ENCODE measurements around the gene PAM. TPM values are rescaled to one million over a fixed set of nuclear protein-coding genes. Genes with fewer than 3 reads are reported as not detected.
A peak's percentile ranks its signal among the peaks of the same experiment; 100 is the strongest.

The PAM gene
- total RNA-seq, 1 experiment from 2014 or later, result 60.3 TPM

DNA sequence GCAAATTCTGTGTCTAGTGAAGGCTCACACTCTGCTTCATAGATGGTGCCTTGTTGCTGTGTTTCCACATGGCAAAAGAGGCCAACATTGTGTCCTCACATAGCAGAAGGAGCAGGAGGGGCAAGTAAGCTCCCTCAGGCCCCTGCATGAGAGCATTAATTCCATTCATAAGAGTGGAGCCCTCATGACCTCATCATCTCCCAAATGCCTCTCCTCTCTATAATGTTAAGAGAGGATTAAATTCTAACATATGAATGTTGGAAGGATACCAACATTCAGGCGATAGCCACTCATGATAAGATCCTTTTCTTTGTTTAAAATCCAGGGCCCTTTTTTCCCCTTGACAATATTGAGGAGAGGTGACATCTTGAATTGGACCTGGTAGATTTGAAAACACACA, 35.2 kb upstream of the PAM start:
- DNase-seq (ENCODE audit: unreplicated experiment), result no peak
- Mint-ChIP-seq H3K9me3 (ENCODE audit: unreplicated experiment) (peaks cover 9% of the 10 kb centered on the region), H3K36me3 (ENCODE audit: insufficient read depth, unreplicated experiment) (no peaks in the 10 kb centered on the region), H3K27me3 (ENCODE audit: insufficient read depth, unreplicated experiment) (no peaks in the 10 kb centered on the region), H3K4me1 (ENCODE audit: insufficient read depth, unreplicated experiment) (peaks cover 35% of the 10 kb centered on the region), H3K27ac (ENCODE audit: low read depth, unreplicated experiment) (no peak overlapping the region), H3K4me3 (ENCODE audit: unreplicated experiment) (no peak overlapping the region)
- ChIA-PET CTCF (no interaction called here), POLR2A (no interaction called here)
- BruUV-seq (replicated peaks), result no TSS peak
- TF ChIP-seq, protein P1, sequence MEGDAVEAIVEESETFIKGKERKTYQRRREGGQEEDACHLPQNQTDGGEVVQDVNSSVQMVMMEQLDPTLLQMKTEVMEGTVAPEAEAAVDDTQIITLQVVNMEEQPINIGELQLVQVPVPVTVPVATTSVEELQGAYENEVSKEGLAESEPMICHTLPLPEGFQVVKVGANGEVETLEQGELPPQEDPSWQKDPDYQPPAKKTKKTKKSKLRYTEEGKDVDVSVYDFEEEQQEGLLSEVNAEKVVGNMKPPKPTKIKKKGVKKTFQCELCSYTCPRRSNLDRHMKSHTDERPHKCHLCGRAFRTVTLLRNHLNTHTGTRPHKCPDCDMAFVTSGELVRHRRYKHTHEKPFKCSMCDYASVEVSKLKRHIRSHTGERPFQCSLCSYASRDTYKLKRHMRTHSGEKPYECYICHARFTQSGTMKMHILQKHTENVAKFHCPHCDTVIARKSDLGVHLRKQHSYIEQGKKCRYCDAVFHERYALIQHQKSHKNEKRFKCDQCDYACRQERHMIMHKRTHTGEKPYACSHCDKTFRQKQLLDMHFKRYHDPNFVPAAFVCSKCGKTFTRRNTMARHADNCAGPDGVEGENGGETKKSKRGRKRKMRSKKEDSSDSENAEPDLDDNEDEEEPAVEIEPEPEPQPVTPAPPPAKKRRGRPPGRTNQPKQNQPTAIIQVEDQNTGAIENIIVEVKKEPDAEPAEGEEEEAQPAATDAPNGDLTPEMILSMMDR (IDR thresholded peaks at IDR 0.05; ENCODE audit: unreplicated experiment), result no peak
- intact Hi-C loops (cut with micrococcal nuclease), result no loop called here

- TF ChIP-seq, protein P1 (IDR thresholded peaks at IDR 0.05; ENCODE audit: unreplicated experiment), result no peak
- ChIA-PET CTCF (interaction anchor here (1.1 kb wide), 1 partner anchor 59 kb away, joined by 3 read pairs; no protein-coding TSS in a partner anchor), POLR2A (no interaction called here)
- H3K9me3 Mint-ChIP-seq (ENCODE audit: unreplicated experiment), result peaks cover 9% of the 10 kb centered on the region
- DNase-seq (ENCODE audit: unreplicated experiment), result no peak
- H3K27me3 Mint-ChIP-seq (ENCODE audit: insufficient read depth, unreplicated experiment), result no peaks in the 10 kb centered on the region
- H3K4me1 Mint-ChIP-seq (ENCODE audit: insufficient read depth, unreplicated experiment), result peaks cover 25% of the 10 kb centered on the region
- BruUV-seq (replicated peaks), result no TSS peak
- no peaks in the 10 kb centered on the region for H3K36me3 Mint-ChIP-seq (ENCODE audit: insufficient read depth, unreplicated experiment)
- H3K27ac Mint-ChIP-seq (ENCODE audit: low read depth, unreplicated experiment), result no peak overlapping the region
- intact Hi-C loops (cut with micrococcal nuclease), result no loop called here
- H3K4me3 Mint-ChIP-seq (ENCODE audit: unreplicated experiment), result no peak overlapping the region
These were observed 34.1 kb upstream of the PAM start for GRCh38 chr5:102720969-102721368.

GRCh38 chr5:102722931-102723330, 32.2 kb upstream of the PAM start:
- H3K27ac Mint-ChIP-seq (ENCODE audit: low read depth, unreplicated experiment), result peak overlapping the region; percentile 0
- BruUV-seq (replicated peaks), result no TSS peak
- no peaks in the 10 kb centered on the region for H3K36me3 Mint-ChIP-seq (ENCODE audit: insufficient read depth, unreplicated experiment)
- TF ChIP-seq, protein P1 (IDR thresholded peaks at IDR 0.05; ENCODE audit: unreplicated experiment), result no peak
- peaks cover 9% of the 10 kb centered on the region for H3K9me3 Mint-ChIP-seq (ENCODE audit: unreplicated experiment)
- no peak overlapping the region for H3K4me3 Mint-ChIP-seq (ENCODE audit: unreplicated experiment)
- DNase-seq (ENCODE audit: unreplicated experiment), result peak; percentile 17
- ChIA-PET CTCF (interaction anchor here (1.4 kb wide), 1 partner anchor 42 kb away, joined by 4 read pairs; no protein-coding TSS in a partner anchor), POLR2A (no interaction called here)
- no peaks in the 10 kb centered on the region for H3K27me3 Mint-ChIP-seq (ENCODE audit: insufficient read depth, unreplicated experiment)
- H3K4me1 Mint-ChIP-seq (ENCODE audit: insufficient read depth, unreplicated experiment), result peaks cover 25% of the 10 kb centered on the region
- intact Hi-C loops (cut with micrococcal nuclease), result no loop called here

DNA sequence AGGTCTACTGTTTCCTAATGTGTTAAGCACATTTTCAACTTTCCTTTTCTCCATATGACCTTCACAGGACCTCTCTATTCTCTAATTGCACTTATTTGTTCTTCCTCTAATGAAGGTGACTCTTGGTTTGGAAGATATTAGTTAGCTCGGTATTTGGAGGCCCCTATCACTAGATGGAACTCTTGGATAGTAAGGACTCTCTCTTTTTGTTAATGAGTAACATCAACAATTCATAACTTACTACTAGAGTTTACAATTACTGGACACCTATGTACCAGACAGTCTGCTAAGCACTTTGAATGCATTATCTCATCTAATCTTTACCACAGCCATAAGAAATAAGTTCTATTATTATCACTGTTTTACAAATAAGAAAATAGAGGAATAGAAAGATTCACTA, 23.4 kb upstream of the PAM start:
- intact Hi-C loops (cut with micrococcal nuclease), result no loop called here
- H3K9me3 Mint-ChIP-seq (ENCODE audit: unreplicated experiment), result no peaks in the 10 kb centered on the region
- H3K27ac Mint-ChIP-seq (ENCODE audit: low read depth, unreplicated experiment), result no peak overlapping the region
- no TSS peak for BruUV-seq (replicated peaks)
- TF ChIP-seq, protein P1 (IDR thresholded peaks at IDR 0.05; ENCODE audit: unreplicated experiment), result no peak
- H3K27me3 Mint-ChIP-seq (ENCODE audit: insufficient read depth, unreplicated experiment), result no peaks in the 10 kb centered on the region
- H3K36me3 Mint-ChIP-seq (ENCODE audit: insufficient read depth, unreplicated experiment), result peaks cover 6% of the 10 kb centered on the region
- ChIA-PET CTCF (no interaction called here), POLR2A (interaction anchor here (1.9 kb wide), 1 partner anchor 8 kb away, joined by 4 read pairs; no protein-coding TSS in a partner anchor)
- H3K4me3 Mint-ChIP-seq (ENCODE audit: unreplicated experiment), result no peak overlapping the region
- H3K4me1 Mint-ChIP-seq (ENCODE audit: insufficient read depth, unreplicated experiment), result no peaks in the 10 kb centered on the region
- no peak for DNase-seq (ENCODE audit: unreplicated experiment)
